Nephron (organoid): ENCODE measurements around the gene DHX58.

Experiments used
- H3K27ac Mint-ChIP-seq, 3 experiments: 2 replicates each; pipeline ENCODE4 v1.8.0; 2020; ENCODE audit warnings: mixed read lengths in 3 of 3, mild to moderate bottlenecking in 2 of 3, moderate library complexity in 1 of 3
- H3K27me3 Mint-ChIP-seq: 2 replicates; pipeline ENCODE4 v1.8.0; 2021; ENCODE audit warnings: low read depth, mild to moderate bottlenecking, moderate library complexity, mixed read lengths
- H3K36me3 Mint-ChIP-seq: 2 replicates; pipeline ENCODE4 v1.8.0; 2020; ENCODE audit warnings: low read depth, mixed read lengths
- H3K4me1 Mint-ChIP-seq: 2 replicates; pipeline ENCODE4 v1.8.0; 2020; ENCODE audit warnings: mixed read lengths
- H3K4me3 Mint-ChIP-seq, 3 experiments: 2 replicates each; pipeline ENCODE4 v1.8.0; 2020; ENCODE audit warnings: mild to moderate bottlenecking in 3 of 3, mixed read lengths in 3 of 3, moderate library complexity in 2 of 3
- H3K9me3 Mint-ChIP-seq: 2 replicates; pipeline ENCODE4 v1.8.0; 2020; ENCODE audit warnings: mixed read lengths
- TF ChIP-seq, protein P1 (sequence below), 3 experiments: fragments of 200-600 bp; sonication (generic); IDR thresholded peaks; one replicate each; pipeline ENCODE4 v1.5.0; 2021; ENCODE audit warnings: antibody characterized with exemption in 3 of 3; ENCODE audit not compliant: unreplicated experiment in 3 of 3

The DHX58 gene

DNA sequence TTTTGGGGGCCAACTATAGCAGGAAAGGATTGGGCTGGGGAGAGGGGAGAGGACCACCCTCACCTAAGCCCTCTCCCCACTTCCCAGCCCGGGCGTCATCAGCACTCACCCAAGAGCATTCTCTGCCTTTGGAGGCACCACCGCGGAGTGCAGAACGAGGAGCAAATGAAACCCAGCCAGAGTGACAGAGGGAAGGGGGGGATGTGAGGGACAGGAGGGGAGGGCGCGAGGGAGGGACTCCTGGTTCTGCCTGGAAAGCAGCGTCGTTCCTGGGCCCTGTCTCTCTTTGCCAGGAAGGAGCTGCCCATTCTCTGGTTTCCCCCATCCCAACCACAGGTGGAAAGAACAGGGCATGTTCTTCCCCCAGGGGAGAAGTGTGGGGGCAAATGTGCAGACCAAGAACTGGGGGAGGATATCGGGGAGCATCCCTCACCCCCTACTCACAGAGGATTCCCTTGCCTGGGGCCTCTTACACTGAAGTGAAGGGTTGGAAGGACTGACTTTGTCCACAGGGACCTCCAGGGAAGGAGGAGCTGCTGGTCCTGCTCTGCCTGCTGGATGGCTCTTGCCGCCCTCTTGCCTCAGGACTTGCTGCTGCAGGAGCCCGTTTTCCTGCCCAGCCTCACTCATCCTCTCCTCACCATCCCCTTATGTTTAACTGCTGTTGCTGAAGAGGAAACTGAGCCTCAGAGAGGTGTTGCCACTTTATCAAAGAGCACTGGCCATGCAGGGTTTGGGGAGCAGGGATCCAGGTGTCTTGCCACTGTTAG is 58.6 kb downstream of the DHX58 start:
- peaks cover 7% of the 10 kb centered on the region for H3K4me1 Mint-ChIP-seq
- TF ChIP-seq, protein P1, sequence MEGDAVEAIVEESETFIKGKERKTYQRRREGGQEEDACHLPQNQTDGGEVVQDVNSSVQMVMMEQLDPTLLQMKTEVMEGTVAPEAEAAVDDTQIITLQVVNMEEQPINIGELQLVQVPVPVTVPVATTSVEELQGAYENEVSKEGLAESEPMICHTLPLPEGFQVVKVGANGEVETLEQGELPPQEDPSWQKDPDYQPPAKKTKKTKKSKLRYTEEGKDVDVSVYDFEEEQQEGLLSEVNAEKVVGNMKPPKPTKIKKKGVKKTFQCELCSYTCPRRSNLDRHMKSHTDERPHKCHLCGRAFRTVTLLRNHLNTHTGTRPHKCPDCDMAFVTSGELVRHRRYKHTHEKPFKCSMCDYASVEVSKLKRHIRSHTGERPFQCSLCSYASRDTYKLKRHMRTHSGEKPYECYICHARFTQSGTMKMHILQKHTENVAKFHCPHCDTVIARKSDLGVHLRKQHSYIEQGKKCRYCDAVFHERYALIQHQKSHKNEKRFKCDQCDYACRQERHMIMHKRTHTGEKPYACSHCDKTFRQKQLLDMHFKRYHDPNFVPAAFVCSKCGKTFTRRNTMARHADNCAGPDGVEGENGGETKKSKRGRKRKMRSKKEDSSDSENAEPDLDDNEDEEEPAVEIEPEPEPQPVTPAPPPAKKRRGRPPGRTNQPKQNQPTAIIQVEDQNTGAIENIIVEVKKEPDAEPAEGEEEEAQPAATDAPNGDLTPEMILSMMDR (IDR thresholded peaks at IDR 0.05; ENCODE audit: unreplicated experiment in 3 of 3) = no peak
- no peak overlapping the region for H3K27ac Mint-ChIP-seq
- H3K4me3 Mint-ChIP-seq = peak overlapping the region in 1 of 3 experiments; percentile 48
- peaks cover 43% of the 10 kb centered on the region for H3K27me3 Mint-ChIP-seq
- no peaks in the 10 kb centered on the region for H3K9me3 Mint-ChIP-seq
- H3K36me3 Mint-ChIP-seq = no peaks in the 10 kb centered on the region

DNA sequence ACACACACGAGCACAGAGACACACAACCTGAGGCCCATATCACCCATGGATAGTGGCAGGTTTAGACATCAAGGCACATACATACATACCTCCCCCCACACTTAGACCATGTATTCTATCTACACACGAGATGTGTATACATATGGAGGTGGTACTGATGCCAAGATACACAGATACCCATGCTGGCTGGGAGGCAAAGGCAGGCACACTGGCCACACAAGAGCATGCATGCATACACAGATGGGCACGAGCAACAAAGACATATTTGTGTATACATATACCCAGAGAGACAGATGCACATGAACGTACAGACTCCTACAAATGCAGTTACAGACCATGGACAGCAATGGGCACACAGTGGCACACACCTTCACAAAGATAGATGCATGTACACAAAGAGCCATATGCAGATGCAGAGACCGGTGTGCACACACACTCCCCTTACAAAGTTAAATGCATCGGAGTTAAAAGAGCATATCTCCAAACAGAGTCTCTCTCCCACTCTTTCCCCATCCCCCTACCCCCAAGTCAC is 60.1 kb downstream of the DHX58 start:
- H3K9me3 Mint-ChIP-seq = no peaks in the 10 kb centered on the region
- H3K36me3 Mint-ChIP-seq = no peaks in the 10 kb centered on the region
- H3K4me3 Mint-ChIP-seq = peak overlapping the region; percentile 6 to 80 (median 13)
- peaks cover 7% of the 10 kb centered on the region for H3K4me1 Mint-ChIP-seq
- H3K27me3 Mint-ChIP-seq = peaks cover 42% of the 10 kb centered on the region
- TF ChIP-seq, protein P1 (IDR thresholded peaks at IDR 0.05; ENCODE audit: unreplicated experiment in 3 of 3) = no peak
- H3K27ac Mint-ChIP-seq = no peak overlapping the region

DNA sequence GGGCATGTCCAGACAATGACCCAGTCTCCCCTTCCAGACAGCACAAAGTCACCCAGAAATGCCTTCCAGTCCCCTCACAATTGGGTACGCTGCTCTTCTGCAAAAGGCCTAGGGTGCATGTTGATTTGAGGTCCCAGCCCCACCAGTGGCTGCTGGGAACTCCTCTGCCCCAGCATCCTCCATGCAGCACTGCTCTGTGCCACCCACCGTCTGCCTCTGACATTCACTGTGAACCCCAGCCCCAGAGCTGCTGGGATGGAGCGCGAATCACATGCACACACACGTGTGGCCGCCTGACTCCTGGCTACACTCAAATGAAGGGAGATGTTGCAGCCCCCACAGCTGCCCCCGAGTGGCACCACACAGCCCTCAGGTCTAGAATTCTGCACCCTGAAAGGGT is 60.9 kb downstream of the DHX58 start:
- TF ChIP-seq, protein P1 (IDR thresholded peaks at IDR 0.05; ENCODE audit: unreplicated experiment in 3 of 3) = no peak
- Mint-ChIP-seq H3K4me3 (peak overlapping the region; percentile 70 to 89 (median 80)), H3K4me1 (peaks cover 7% of the 10 kb centered on the region), H3K27ac (no peak overlapping the region), H3K36me3 (no peaks in the 10 kb centered on the region), H3K9me3 (no peaks in the 10 kb centered on the region), H3K27me3 (peaks cover 36% of the 10 kb centered on the region)
